ENCODE results near the gene FCN2. TPM values are rescaled to one million over a fixed set of nuclear protein-coding genes. Genes with fewer than 3 reads are reported as not detected.

FCN2 gene
- total and polyA plus RNA-seq, 4 donors = 23.6 to 186 (median 121) TPM

GRCh38 chr9:134848504-134848903, 32.1 kb upstream of the FCN2 start:
- Histone ChIP-seq H3K4me3 (ENCODE audit: low read depth in 1 of 3, low read length in 3 of 3) (no peak overlapping the region), H3K27me3 (ENCODE audit: control insufficient read depth in 4 of 4, insufficient read depth in 4 of 4, low read length in 3 of 4) (no peaks in the 10 kb centered on the region), H3K4me1 (ENCODE audit: control insufficient read depth in 4 of 4, insufficient read depth in 4 of 4, low read length in 3 of 4) (no peaks in the 10 kb centered on the region), H3K9me3 (ENCODE audit: control insufficient read depth in 4 of 4, low read length in 3 of 4) (peaks cover 0 to 7% (median under 1%) of the 10 kb centered on the region in 4 donors), H3K9ac (ENCODE audit: low read depth in 1 of 2, low read length in 2 of 2) (no peak overlapping the region), H3K36me3 (ENCODE audit: control insufficient read depth in 4 of 4, insufficient read depth in 3 of 4, low read depth in 1 of 4, low read length in 3 of 4) (no peaks in the 10 kb centered on the region), H3K27ac (ENCODE audit: low read depth in 1 of 2, low read length in 2 of 2) (no peak overlapping the region)
- no peak for DNase-seq (ENCODE audit: low spot score)
- WGBS = 81% methylated on average over 10 of the region's 10 CpGs
- TF ChIP-seq SP1 (IDR thresholded peaks at IDR 0.05) = no peak
- TF ChIP-seq ZBTB33 (IDR thresholded peaks at IDR 0.05) = no peak
- no peak for TF ChIP-seq FOXA2 (IDR thresholded peaks at IDR 0.05)
- no peak for TF ChIP-seq HNF4A (conservative IDR thresholded peaks at IDR 0.05)
- TF ChIP-seq YY1 (IDR thresholded peaks at IDR 0.05) = no peak
- no peak for TF ChIP-seq GABPA (IDR thresholded peaks at IDR 0.05 in 1 of 2, conservative IDR thresholded peaks at IDR 0.05 in 1 of 2)
- no peak for TF ChIP-seq ATF3 (IDR thresholded peaks at IDR 0.05)
- no peak for TF ChIP-seq TAF1 (conservative IDR thresholded peaks at IDR 0.05)
- TF ChIP-seq RXRA (IDR thresholded peaks at IDR 0.05) = no peak
- TF ChIP-seq JUND (IDR thresholded peaks at IDR 0.05) = no peak
- TF ChIP-seq CTCF (IDR thresholded peaks at IDR 0.05; ENCODE audit: low read depth, low read length, missing input control) = no peak
- no peak for TF ChIP-seq EGR1 (IDR thresholded peaks at IDR 0.05; ENCODE audit: low read depth in 2 of 2)

- TF ChIP-seq FOXA1 (IDR thresholded peaks at IDR 0.05) = no peak
- TF ChIP-seq GABPA (IDR thresholded peaks at IDR 0.05 in 1 of 2, conservative IDR thresholded peaks at IDR 0.05 in 1 of 2) = no peak
- H3K9ac ChIP-seq (ENCODE audit: low read depth in 1 of 2, low read length in 2 of 2) = no peak overlapping the region
- no peak overlapping the region for H3K27ac ChIP-seq (ENCODE audit: low read depth in 1 of 2, low read length in 2 of 2)
- H3K27me3 ChIP-seq (ENCODE audit: control insufficient read depth in 4 of 4, insufficient read depth in 4 of 4, low read length in 3 of 4) = no peaks in the 10 kb centered on the region
- H3K9me3 ChIP-seq (ENCODE audit: control insufficient read depth in 4 of 4, low read length in 3 of 4) = peaks cover 0 to 7% (median under 1%) of the 10 kb centered on the region in 4 donors
- H3K4me3 ChIP-seq (ENCODE audit: low read depth in 1 of 3, low read length in 3 of 3) = no peak overlapping the region
- H3K36me3 ChIP-seq (ENCODE audit: control insufficient read depth in 4 of 4, insufficient read depth in 3 of 4, low read depth in 1 of 4, low read length in 3 of 4) = no peaks in the 10 kb centered on the region
- DNase-seq (ENCODE audit: low spot score) = no peak
- H3K4me1 ChIP-seq (ENCODE audit: control insufficient read depth in 4 of 4, insufficient read depth in 4 of 4, low read length in 3 of 4) = no peaks in the 10 kb centered on the region
- 79% methylated on average over 9 of the region's 9 CpGs for WGBS
Observed at GRCh38 chr9:134850611-134851010, 30.0 kb upstream of the FCN2 start.

GRCh38 chr9:134851020-134851419, 29.6 kb upstream of the FCN2 start:
- Histone ChIP-seq H3K9ac (ENCODE audit: low read depth in 1 of 2, low read length in 2 of 2) (no peak overlapping the region), H3K36me3 (ENCODE audit: control insufficient read depth in 4 of 4, insufficient read depth in 3 of 4, low read depth in 1 of 4, low read length in 3 of 4) (no peaks in the 10 kb centered on the region), H3K4me3 (ENCODE audit: low read depth in 1 of 3, low read length in 3 of 3) (no peak overlapping the region), H3K27me3 (ENCODE audit: control insufficient read depth in 4 of 4, insufficient read depth in 4 of 4, low read length in 3 of 4) (no peaks in the 10 kb centered on the region), H3K9me3 (ENCODE audit: control insufficient read depth in 4 of 4, low read length in 3 of 4) (peaks cover 0 to 7% (median under 1%) of the 10 kb centered on the region in 4 donors), H3K27ac (ENCODE audit: low read depth in 1 of 2, low read length in 2 of 2) (no peak overlapping the region), H3K4me1 (ENCODE audit: control insufficient read depth in 4 of 4, insufficient read depth in 4 of 4, low read length in 3 of 4) (no peaks in the 10 kb centered on the region)
- no peak for TF ChIP-seq REST (IDR thresholded peaks at IDR 0.05)
- TF ChIP-seq RXRA (IDR thresholded peaks at IDR 0.05) = no peak
- TF ChIP-seq HNF4A (conservative IDR thresholded peaks at IDR 0.05) = no peak
- no peak for TF ChIP-seq SP1 (IDR thresholded peaks at IDR 0.05)
- no peak for TF ChIP-seq FOXA2 (IDR thresholded peaks at IDR 0.05)
- no peak for TF ChIP-seq RAD21 (IDR thresholded peaks at IDR 0.05)
- no peak for TF ChIP-seq JUND (IDR thresholded peaks at IDR 0.05)
- no peak for TF ChIP-seq EGR1 (IDR thresholded peaks at IDR 0.05; ENCODE audit: low read depth in 2 of 2)
- no peak for TF ChIP-seq HNF4G (IDR thresholded peaks at IDR 0.05)
- TF ChIP-seq TAF1 (conservative IDR thresholded peaks at IDR 0.05) = no peak
- WGBS = 81% methylated on average over 12 of the region's 12 CpGs
- DNase-seq (ENCODE audit: low spot score) = no peak

Measured in liver (tissue), 9 donors.